GM23338 (cell line): Measurements from ENCODE around the gene GALNT9. TPM values are rescaled to one million over a fixed set of nuclear protein-coding genes. Genes with fewer than 3 reads are reported as not detected.

Experiments
- ATAC-seq: fragments of 200-7000 bp; cut with Tn5 transposase; 3 replicates; pipeline ENCODE4 v1.9.1; 2020
- DNase-seq: peaks from one replicate; pipeline ENCODE4 v3.0.0-alpha.2; 2015; ENCODE audit warnings: low spot score
- H2AFZ ChIP-seq: fragments of 200-600 bp; sonication (generic); 2 replicates; pipeline ENCODE4 v1.8.0; 2016; ENCODE audit warnings: antibody characterized with exemption, mild to moderate bottlenecking, moderate library complexity
- H3F3A ChIP-seq: fragments of 200-600 bp; sonication (generic); replicated peaks from 2 replicates; pipeline ENCODE4 v1.8.0; 2017; ENCODE audit warnings: antibody characterized with exemption, mixed run types, low read depth
- H3K27ac ChIP-seq: fragments of 200-600 bp; sonication (generic); 2 replicates; pipeline ENCODE4 v1.6.1; 2016; ENCODE audit warnings: low read depth
- H3K27me3 ChIP-seq: fragments of 200-600 bp; sonication (generic); 2 replicates; pipeline ENCODE4 v1.8.0; 2016; ENCODE audit warnings: mild to moderate bottlenecking, mixed run types, moderate library complexity; ENCODE audit not compliant: insufficient read depth
- H3K36me3 ChIP-seq: fragments of 200-600 bp; sonication (generic); 2 replicates; pipeline ENCODE4 v1.8.0; 2016; ENCODE audit warnings: mild to moderate bottlenecking; ENCODE audit not compliant: insufficient read depth
- H3K4me1 ChIP-seq: fragments of 200-600 bp; sonication (generic); 2 replicates; pipeline ENCODE4 v1.8.0; 2016; ENCODE audit warnings: mild to moderate bottlenecking, moderate library complexity; ENCODE audit not compliant: insufficient read depth
- H3K4me2 ChIP-seq: fragments of 200-600 bp; sonication (generic); 2 replicates; pipeline ENCODE4 v1.7.1; 2017; ENCODE audit warnings: mixed run types
- H3K4me3 ChIP-seq: fragments of 200-600 bp; sonication (generic); 2 replicates; pipeline ENCODE4 v1.6.1; 2016; ENCODE audit warnings: mixed run types
- H3K79me2 ChIP-seq: fragments of 200-600 bp; sonication (generic); replicated peaks from 2 replicates; pipeline ENCODE4 v1.8.0; 2017; ENCODE audit warnings: mild to moderate bottlenecking; ENCODE audit not compliant: insufficient read depth
- H3K9me2 ChIP-seq: fragments of 200-600 bp; sonication (generic); 2 replicates; pipeline ENCODE4 v1.8.0; 2017; ENCODE audit not compliant: insufficient read depth
- H4K20me1 ChIP-seq: fragments of 200-600 bp; sonication (generic); replicated peaks from 2 replicates; pipeline ENCODE4 v1.8.0; 2017; ENCODE audit warnings: mild to moderate bottlenecking; ENCODE audit not compliant: insufficient read depth
- H3K27ac Mint-ChIP-seq: 2 replicates; pipeline ENCODE4 v1.8.0; 2020; ENCODE audit warnings: inconsistent platforms, mild to moderate bottlenecking, moderate library complexity, mixed read lengths
- H3K27me3 Mint-ChIP-seq: 3 replicates; pipeline ENCODE4 v1.8.0; 2022; ENCODE audit warnings: low read depth, mild to moderate bottlenecking, moderate library complexity, mixed read lengths, inconsistent platforms; ENCODE audit not compliant: insufficient read depth, poor library complexity
- H3K36me3 Mint-ChIP-seq: 3 replicates; pipeline ENCODE4 v1.8.0; 2021; ENCODE audit warnings: low read depth, mild to moderate bottlenecking, inconsistent platforms, moderate library complexity, mixed read lengths
- H3K4me1 Mint-ChIP-seq: 3 replicates; pipeline ENCODE4 v1.8.0; 2020; ENCODE audit warnings: mild to moderate bottlenecking, inconsistent platforms, mixed read lengths
- H3K4me3 Mint-ChIP-seq: 3 replicates; pipeline ENCODE4 v1.8.0; 2021; ENCODE audit warnings: moderate library complexity, mild to moderate bottlenecking, inconsistent platforms, mixed read lengths
- H3K9me3 Mint-ChIP-seq: 3 replicates; pipeline ENCODE4 v1.8.0; 2020; ENCODE audit warnings: moderate library complexity, mild to moderate bottlenecking, inconsistent platforms, mixed read lengths
- CREB1 ChIP-seq: fragments of 250-450 bp; sonication (Bioruptor Pico); IDR thresholded peaks from 2 replicates; pipeline ENCODE4 v1.5.0; 2020; ENCODE audit warnings: low read depth, mild to moderate bottlenecking, moderate library complexity
- CTCF ChIP-seq, 2 experiments: fragments of 200-600 bp in 1 of 2; sonication (generic) in 1 of 2; conservative IDR thresholded peaks; 2 replicates each; pipeline versions ENCODE4 v1.5.1 to v1.6.1; 2016 to 2017; ENCODE audit warnings: antibody characterized with exemption in 2 of 2, low read depth in 2 of 2, mild to moderate bottlenecking in 2 of 2, moderate library complexity in 1 of 2
- ETS1 ChIP-seq: IDR thresholded peaks from 2 replicates; pipeline ENCODE4 v1.6.1; 2016; ENCODE audit warnings: antibody characterized with exemption
- EZH2 ChIP-seq: fragments of 200-600 bp; sonication (generic); IDR thresholded peaks from one replicate; pipeline ENCODE4 v1.8.0; 2017; ENCODE audit warnings: antibody characterized with exemption, mild to moderate bottlenecking, low read depth; ENCODE audit not compliant: unreplicated experiment
- POLR2AphosphoS5 ChIP-seq: IDR thresholded peaks from 2 replicates; pipeline ENCODE4 v1.6.1; 2016; ENCODE audit warnings: antibody characterized with exemption, low read depth
- REST ChIP-seq: IDR thresholded peaks from one replicate; pipeline ENCODE4 v1.6.1; 2018; ENCODE audit warnings: antibody characterized with exemption; ENCODE audit not compliant: unreplicated experiment
- STAT1 ChIP-seq: IDR thresholded peaks from one replicate; pipeline ENCODE4 v1.6.1; 2016; ENCODE audit warnings: antibody characterized with exemption; ENCODE audit not compliant: unreplicated experiment
- ZNF462 ChIP-seq: fragments of 250-450 bp; sonication (Bioruptor Pico); IDR thresholded peaks from 2 replicates; pipeline ENCODE4 v1.5.0; 2020; ENCODE audit warnings: mild to moderate bottlenecking, moderate library complexity
- polyA plus RNA-seq: library from polyadenylated mRNA; unstranded; fragments of >200 nt; fragmentation: Nextera tagmentation; extraction: Ambion mirVana; gene quantifications from 2 replicates; pipeline ENCODE4 v1.2.1, GENCODE V29; 2016
- total RNA-seq: library from RNA; depleted of rRNA; stranded (reverse); fragments of >200 nt; shearing (Covaris generic); gene quantifications from 2 replicates; pipeline ENCODE4 v1.2.3, GENCODE V29; 2014

Gene GALNT9
- total and polyA plus RNA-seq, 2 experiments from 2014 or later: 0.81 to 2.5 TPM

GRCh38 chr12:132309596-132310086 lies 19.7 kb downstream of the GALNT9 start:
- Histone ChIP-seq H2AFZ (no peak overlapping the region), H3K9me2 (no peaks in the 10 kb centered on the region), H4K20me1 (no peaks in the 10 kb centered on the region), H3K4me1 (no peaks in the 10 kb centered on the region), H3K4me2 (no peak overlapping the region), H3K27me3 (no peaks in the 10 kb centered on the region), H3K4me3 (no peak overlapping the region), H3F3A (no peaks in the 10 kb centered on the region), H3K36me3 (no peaks in the 10 kb centered on the region), H3K79me2 (no peaks in the 10 kb centered on the region), H3K27ac (no peak overlapping the region)
- Mint-ChIP-seq H3K4me1 (no peaks in the 10 kb centered on the region), H3K27ac (no peak overlapping the region), H3K36me3 (no peaks in the 10 kb centered on the region; the same call in 2 of the 3 replicates), H3K9me3 (peaks cover 18% of the 10 kb centered on the region), H3K27me3 (peaks cover 10% of the 10 kb centered on the region), H3K4me3 (no peak overlapping the region)
- DNase-seq (no peak), ATAC-seq (no peak)
- no peak for TF ChIP-seq CTCF (conservative IDR thresholded peaks at IDR 0.05; ENCODE audit: low read depth in 2 of 2)
- no peak for TF ChIP-seq POLR2AphosphoS5
- no peak for TF ChIP-seq ZNF462 (CRISPR knock-in tag)
- TF ChIP-seq CREB1 (CRISPR knock-in tag): no peak
- TF ChIP-seq STAT1: no peak
- no peak for TF ChIP-seq REST
- no peak for TF ChIP-seq EZH2
- TF ChIP-seq ETS1: no peak
